Measurements from ENCODE around the gene MRPS7.

Gene MRPS7

GRCh38 chr17:75267153-75267410 is 5.4 kb downstream of the MRPS7 start:
- H3K27me3 Mint-ChIP-seq (ENCODE audit: low read depth), result peaks cover 7% of the 10 kb centered on the region
- no peak overlapping the region for H3K27ac Mint-ChIP-seq
- peaks cover 30% of the 10 kb centered on the region for H3K36me3 Mint-ChIP-seq (ENCODE audit: low read depth)
- H3K4me3 Mint-ChIP-seq, result peak overlapping the region in 2 of 3 experiments; percentile 42 to 76
- H3K9me3 Mint-ChIP-seq, result no peaks in the 10 kb centered on the region
- H3K4me1 Mint-ChIP-seq, result peaks cover 31% of the 10 kb centered on the region
- no peak for TF ChIP-seq CTCF (IDR thresholded peaks at IDR 0.05; ENCODE audit: unreplicated experiment in 3 of 3)

GRCh38 chr17:75267411-75268232 is 5.9 kb downstream of the MRPS7 start:
- peaks cover 26% of the 10 kb centered on the region for H3K4me1 Mint-ChIP-seq
- H3K36me3 Mint-ChIP-seq (ENCODE audit: low read depth), result peaks cover 25% of the 10 kb centered on the region
- peak overlapping the region in 1 of 3 experiments; percentile 25 for H3K27ac Mint-ChIP-seq
- no peak for TF ChIP-seq CTCF (IDR thresholded peaks at IDR 0.05; ENCODE audit: unreplicated experiment in 3 of 3)
- peaks cover 7% of the 10 kb centered on the region for H3K27me3 Mint-ChIP-seq (ENCODE audit: low read depth)
- H3K9me3 Mint-ChIP-seq, result no peaks in the 10 kb centered on the region
- peak overlapping the region; percentile 5 to 67 (median 61) for H3K4me3 Mint-ChIP-seq

GRCh38 chr17:75269844-75270217 is 8.2 kb downstream of the MRPS7 start:
- Mint-ChIP-seq H3K27me3 (ENCODE audit: low read depth) (peaks cover 7% of the 10 kb centered on the region), H3K36me3 (ENCODE audit: low read depth) (peaks cover 14% of the 10 kb centered on the region), H3K4me1 (peaks cover 28% of the 10 kb centered on the region), H3K9me3 (no peaks in the 10 kb centered on the region), H3K4me3 (peak overlapping the region; percentile 86 to 93 (median 92)), H3K27ac (peak overlapping the region in 2 of 3 experiments; percentile 59 to 79)
- no peak for TF ChIP-seq CTCF (IDR thresholded peaks at IDR 0.05; ENCODE audit: unreplicated experiment in 3 of 3)

GRCh38 chr17:75270218-75270965 is 8.7 kb downstream of the MRPS7 start:
- H3K27ac Mint-ChIP-seq, result peak overlapping the region in 2 of 3 experiments; percentile 79 to 83
- peak in 2 of 3 experiments; percentile 30 to 31 for TF ChIP-seq CTCF (IDR thresholded peaks at IDR 0.05; ENCODE audit: unreplicated experiment in 3 of 3)
- H3K36me3 Mint-ChIP-seq (ENCODE audit: low read depth), result peaks cover 12% of the 10 kb centered on the region
- peak overlapping the region; percentile 86 to 93 (median 92) for H3K4me3 Mint-ChIP-seq
- peaks cover 28% of the 10 kb centered on the region for H3K4me1 Mint-ChIP-seq
- H3K9me3 Mint-ChIP-seq, result no peaks in the 10 kb centered on the region
- peaks cover 7% of the 10 kb centered on the region for H3K27me3 Mint-ChIP-seq (ENCODE audit: low read depth)

- no peaks in the 10 kb centered on the region for H3K9me3 Mint-ChIP-seq
- no peak for TF ChIP-seq CTCF (IDR thresholded peaks at IDR 0.05; ENCODE audit: unreplicated experiment in 3 of 3)
These were observed 9.2 kb downstream of the MRPS7 start, which contains the start of gene MIF4GD for GRCh38 chr17:75270966-75271232. TSS of gene MIF4GD (minus strand) at chr17:75271231. CDS start at chr17:75270195, 1,036 bp downstream.

More at GRCh38 chr17:75270966-75271232, 9.2 kb downstream of the MRPS7 start, which contains the start of gene MIF4GD:
- Mint-ChIP-seq H3K27ac (peak within 1 kb of the TSS in 2 of 3 experiments; percentile 79 to 83), H3K4me3 (peak within 1 kb of the TSS; percentile 86 to 93 (median 92)), H3K27me3 (ENCODE audit: low read depth) (peaks cover 7% of the 10 kb centered on the region), H3K36me3 (ENCODE audit: low read depth) (peaks cover 9% of the 10 kb centered on the region), H3K4me1 (peaks cover 28% of the 10 kb centered on the region)

Data from nephron (organoid).